NOMO-1 treated with DMSO at 0.1 percent for 48 hours (cell line): ENCODE results near the gene ADM2.

Source experiments
- DNase-seq: peaks from one replicate; lab custom pipeline; 2025; ENCODE audit not compliant: unreplicated experiment; lab: John Stamatoyannopoulos, UW

ADM2 gene

GRCh38 chr22:50483977-50484853 lies 2.9 kb downstream of the ADM2 start:
- DNase-seq, result no peak

GRCh38 chr22:50485221-50486131 lies 4.1 kb downstream of the ADM2 start:
- no peak for DNase-seq

GRCh38 chr22:50486561-50487289 lies 5.4 kb downstream of the ADM2 start, which contains the start of gene MIOX:
Gene MIOX (plus strand): TSS chr22:50486859. CDS start chr22:50486898, 39 bp downstream.
- no peak for DNase-seq

- DNase-seq, result no peak
These were observed 6.1 kb downstream of the ADM2 start for GRCh38 chr22:50487290-50488005.

- DNase-seq, result no peak
These were observed 6.8 kb downstream of the ADM2 start for GRCh38 chr22:50488006-50488677.

- DNase-seq, result no peak
These were observed 7.5 kb downstream of the ADM2 start for GRCh38 chr22:50488886-50489285.

DNA sequence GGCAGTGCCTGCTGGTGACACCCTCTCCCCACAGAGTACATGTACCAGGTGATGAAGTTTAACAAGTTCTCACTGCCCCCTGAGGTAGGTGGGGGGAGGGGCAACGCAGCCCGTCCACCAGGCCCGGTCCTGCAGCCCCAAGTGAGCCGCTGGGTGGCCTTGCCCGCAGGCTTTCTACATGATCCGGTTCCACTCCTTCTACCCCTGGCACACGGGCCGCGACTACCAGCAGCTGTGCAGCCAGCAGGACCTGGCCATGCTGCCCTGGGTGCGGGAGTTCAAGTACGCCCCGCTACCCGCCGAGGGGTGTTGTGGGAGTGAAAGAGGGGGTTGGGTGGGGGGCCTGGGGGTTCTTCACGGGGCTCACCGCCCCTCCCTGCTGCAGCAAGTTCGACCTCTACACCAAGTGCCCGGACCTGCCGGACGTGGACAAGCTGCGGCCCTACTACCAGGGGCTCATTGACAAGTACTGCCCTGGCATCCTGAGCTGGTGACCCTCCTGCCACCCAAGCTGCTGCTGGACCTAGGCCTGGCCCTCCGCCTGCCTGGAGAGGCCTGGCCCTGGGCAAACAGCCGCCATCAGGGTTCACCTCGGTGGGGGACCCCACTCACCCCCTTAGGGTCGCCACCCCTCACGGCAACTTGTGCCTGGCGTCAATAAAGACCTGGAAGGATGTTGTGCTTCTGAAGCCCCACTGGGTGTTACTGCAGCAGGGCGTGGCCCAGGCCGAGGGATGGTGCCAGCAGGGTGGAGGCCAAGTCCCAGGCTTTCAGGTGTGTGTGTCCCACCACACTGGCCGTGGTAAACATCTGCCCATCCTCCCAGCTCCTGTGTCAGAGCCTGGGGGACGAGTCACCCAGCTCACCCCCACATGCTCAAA lies 8.3 kb downstream of the ADM2 start:
- no peak for DNase-seq

DNA sequence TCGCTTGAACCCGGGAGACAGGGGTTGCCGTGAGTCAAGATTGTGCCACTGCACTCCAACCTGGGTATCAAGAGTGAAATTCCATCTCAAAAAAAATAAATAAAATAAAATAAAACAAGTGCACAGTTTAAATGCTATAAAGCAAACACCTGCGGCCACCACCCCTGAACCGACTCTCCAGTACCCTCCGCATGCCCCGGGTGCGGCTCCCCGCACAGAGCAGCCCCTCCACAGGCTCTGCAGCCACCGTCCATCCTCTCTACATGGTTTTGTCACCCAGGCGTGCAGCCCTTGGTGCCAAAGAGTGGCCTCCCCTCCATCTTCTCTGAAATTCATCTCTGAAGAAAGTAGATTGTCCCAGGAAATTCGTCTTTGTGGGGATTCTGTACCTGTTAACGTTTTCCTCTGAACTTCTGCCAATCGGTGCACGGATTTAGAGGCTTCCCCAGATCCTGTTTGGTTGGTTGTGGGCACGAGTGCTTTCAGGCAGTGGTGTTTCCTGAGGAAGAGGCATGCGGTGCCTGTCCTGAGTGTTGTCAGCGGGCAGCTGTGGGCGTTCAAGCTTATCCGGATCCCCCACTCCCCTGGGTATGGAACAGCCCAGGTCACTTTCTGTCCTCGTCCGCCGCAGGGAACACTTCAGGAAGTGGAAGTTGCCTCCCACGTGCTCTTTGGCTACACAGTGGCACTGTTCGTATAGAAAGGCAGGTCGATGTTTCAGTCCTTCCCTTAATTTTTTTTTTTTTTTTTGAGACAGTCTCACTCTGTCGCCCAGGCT lies 9.4 kb downstream of the ADM2 start:
- no peak for DNase-seq

DNA sequence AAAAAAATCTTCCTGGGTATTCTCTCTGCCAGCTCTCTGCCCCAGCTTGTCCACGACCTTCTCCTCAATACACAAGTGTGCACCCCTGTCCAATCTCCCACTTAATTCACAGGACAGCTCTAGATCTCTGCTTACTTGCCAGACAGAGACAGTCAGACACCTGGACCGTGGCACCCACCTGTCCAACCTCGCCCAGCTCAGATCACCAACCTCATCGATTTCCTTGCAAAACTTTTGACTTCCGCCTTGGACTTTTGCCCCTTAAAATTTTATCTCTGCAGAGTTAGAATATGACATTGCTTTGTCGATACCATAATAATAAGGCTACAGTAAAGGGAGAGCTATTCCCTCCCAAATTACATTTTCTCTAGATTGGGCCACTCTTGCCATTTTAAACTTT lies 15.8 kb downstream of the ADM2 start:
- no peak for DNase-seq

DNA sequence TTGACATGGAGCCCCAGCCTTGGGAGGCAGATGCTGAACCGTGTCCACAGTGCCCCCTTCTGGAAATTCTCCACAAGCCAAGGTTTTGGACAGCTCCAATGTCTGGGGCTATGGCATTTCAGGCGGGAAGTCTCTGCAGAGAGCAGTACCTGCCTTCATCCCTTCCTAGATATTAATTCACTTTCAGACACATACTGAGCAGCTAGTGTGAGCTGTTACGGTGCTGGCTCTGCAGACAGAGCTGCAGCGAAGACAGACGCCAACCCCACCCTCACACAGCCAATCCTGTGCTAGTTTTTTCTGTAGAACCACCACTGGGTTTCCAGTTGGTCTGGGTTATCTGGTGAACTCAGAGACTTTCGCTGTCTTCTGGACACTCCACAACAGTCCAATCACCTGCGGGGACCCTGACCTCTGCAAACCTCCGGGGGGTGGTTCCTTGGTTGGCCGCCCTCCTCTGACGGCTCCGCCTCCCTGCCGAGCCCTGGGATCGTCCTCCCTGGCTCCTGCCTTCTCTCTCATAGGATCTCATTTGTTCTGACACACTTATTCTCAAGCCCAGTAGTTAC lies 17.1 kb downstream of the ADM2 start:
- peak; percentile 58 for DNase-seq

DNA sequence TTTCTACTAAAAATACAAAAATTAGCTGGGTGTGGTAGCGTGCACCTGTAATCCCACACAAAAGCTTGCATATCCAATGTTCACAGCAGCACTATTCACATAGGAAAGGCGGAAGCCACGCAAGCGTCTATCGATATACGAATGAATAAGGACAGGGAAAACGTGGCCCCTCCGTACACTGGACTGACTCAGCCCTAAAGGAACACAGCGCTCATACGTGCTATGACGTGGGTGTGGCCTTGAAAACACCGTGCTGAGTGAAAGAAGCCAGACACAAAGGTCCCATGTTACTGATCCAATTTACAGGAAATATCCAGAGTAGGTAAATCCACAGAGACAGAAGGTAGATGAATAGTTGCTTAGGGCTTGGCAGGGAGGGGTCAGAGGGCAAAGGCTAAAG lies 19.1 kb downstream of the ADM2 start:
- no peak for DNase-seq

GRCh38 chr22:50502096-50502495 lies 20.8 kb downstream of the ADM2 start:
- no peak for DNase-seq

DNA sequence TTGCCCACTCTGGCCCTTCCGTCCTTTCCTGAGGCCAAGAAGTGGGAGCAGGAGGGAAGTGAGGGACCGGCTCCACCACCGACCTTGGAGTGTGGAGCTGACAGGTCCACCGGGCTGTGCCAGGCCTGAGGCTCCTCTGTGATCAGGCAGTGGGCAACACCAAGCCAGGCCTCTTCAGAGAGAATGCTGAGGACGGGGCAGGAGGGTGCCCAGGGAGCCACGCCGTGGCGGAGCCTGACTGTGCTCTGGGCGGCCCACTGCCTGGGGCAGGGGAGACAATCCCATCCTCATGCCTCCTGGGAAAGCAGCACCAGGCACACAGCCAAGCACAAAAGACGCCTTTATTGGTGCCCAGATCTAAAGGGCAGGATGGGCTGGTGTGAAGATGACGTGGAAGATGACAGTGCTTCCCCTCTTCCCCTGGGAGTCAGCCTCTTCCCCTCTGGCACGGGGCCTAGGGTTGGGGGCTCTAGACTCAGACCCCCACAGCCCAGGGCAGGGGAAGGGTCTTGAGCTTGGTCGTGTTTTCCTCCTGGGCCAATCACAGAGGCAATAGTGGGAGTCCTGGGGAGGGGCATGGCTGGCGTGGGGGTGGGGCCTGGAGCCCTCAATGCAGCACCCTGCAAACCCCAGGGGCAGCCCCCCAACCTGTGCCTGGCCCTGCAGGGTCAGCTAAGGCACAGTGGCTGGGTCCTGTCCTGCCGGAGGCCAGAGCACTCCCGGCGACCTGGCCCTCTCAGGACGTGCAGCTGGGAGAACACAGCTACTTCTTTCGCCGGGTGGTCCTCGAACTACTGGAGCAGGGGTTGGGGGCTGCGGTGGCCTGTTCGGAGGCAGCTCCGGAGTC lies 21.5 kb downstream of the ADM2 start:
- DNase-seq, result no peak

DNA sequence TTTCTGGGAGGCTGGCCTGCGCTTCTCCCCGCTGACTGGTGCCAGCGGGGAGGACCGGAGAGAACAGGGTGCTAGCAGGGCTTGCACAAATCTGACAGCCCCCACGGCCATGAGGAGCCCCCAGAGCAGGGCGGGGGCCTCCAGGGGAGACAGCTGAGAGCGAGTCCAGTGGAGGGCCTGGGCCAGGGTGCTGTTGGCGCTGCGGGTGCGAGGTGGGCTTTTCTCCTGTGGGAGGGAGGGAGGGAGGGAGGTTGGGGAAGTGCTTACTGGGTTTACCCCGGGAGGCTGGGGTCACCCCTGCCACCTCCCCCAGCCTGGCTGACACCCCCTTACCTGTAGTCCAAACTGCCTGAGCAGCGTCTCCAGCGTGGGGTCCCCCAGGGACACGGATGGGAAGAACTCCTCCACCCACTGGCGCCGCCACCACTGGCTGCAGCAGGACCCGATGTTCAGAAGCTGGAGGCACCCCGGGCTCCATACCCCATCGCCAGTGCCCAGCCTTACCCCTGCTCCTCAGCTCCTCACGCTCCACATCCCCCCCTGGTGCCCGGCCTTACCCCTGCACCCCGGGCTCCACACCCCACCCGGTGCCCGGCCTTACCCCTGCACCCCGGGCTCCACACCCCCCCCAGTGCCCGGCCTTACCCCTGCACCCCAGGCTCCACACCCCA lies 22.3 kb downstream of the ADM2 start:
- DNase-seq, result no peak

- no peak for DNase-seq
These were observed 23.2 kb downstream of the ADM2 start for GRCh38 chr22:50504369-50505211.
